CD4-positive, alpha-beta T cell treated with Interleukin-4 for 1 hour (primary cell): ENCODE data around the gene RBM4.
"Not testable (repeated sequence)": the region's sequence is repeated elsewhere in the genome, so short reads cannot be mapped to it uniquely, and the experiment has no call there.

Experiments used
- DNase-seq, 2 donors: peaks; one replicate each; pipeline ENCODE4 v3.0.0-alpha.2; 2020 to 2022

Gene RBM4, protein sequence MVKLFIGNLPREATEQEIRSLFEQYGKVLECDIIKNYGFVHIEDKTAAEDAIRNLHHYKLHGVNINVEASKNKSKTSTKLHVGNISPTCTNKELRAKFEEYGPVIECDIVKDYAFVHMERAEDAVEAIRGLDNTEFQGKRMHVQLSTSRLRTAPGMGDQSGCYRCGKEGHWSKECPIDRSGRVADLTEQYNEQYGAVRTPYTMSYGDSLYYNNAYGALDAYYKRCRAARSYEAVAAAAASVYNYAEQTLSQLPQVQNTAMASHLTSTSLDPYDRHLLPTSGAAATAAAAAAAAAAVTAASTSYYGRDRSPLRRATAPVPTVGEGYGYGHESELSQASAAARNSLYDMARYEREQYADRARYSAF

DNA sequence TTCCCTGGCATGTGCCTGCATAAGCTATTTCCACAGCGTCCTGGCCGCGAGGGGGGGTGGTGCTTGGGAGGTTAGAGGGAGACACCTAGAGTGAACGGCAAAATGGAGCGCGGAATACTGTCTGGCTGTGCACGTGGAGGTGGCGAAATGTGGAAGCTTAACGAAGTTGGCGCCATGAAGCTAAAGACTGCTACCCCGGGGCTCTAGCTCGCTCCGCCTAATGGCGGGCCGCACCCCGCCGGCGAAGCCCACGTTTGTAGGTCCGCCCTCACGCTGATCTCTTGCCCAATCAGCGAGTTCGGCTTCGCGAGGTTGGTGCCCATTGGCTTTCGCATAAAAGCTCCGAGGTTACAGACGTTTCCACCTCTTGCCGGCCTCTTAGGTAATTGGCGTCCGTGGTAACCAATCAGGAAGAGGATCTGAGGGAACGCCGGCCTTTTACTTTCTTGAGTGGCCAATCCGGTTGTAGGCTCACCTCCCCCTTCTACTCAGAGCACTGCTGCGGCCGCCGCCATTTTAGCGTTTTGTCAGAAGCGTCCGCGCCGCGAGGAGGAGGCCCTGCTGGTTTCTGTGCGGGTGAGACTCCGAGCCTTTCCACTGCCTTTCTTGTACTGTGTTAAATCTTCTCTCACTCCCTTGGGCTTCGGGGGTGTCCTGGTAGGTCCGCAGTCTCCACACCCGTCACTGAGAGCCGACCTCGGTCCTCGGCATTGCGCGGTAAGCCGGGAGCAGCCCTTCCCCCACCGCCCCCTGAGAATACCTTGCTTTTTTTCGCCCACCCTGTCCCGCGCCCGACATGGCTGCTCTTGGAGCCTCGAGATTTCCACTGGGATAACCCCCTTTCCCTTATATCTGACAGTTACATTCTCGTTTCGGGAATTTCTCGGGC, at the start of gene RBM4:
Gene RBM4, plus strand, starts transcription at position 527 of the 889 bp plus-strand sequence. CDS start 1,009 bp downstream, outside the sequence.
- peak; percentile 99 for DNase-seq

DNA sequence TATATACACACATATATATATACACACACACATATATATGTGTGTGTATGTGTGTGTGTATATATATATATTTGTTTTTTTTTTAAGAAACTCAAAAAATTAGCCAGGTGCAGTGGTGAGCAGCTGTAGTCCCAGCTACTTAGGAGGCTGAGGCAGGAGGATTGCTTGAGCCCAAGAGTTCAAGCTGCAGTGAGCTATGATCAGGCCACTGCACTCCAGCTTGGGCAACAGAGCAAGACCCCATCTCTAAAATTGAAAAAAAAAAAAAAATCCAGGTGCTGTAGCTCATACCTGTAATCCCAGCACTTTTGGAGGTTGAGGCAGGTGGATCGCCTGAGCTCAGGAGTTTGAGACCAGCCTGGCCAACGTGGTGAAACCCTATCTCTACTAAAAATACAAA, 49.2 kb upstream of the RBM4 start:
- DNase-seq = not testable (repeated sequence)

GRCh38 chr11:66589996-66590675, 48.4 kb upstream of the RBM4 start:
- no peak for DNase-seq

- no peak for DNase-seq
These were observed 47.3 kb upstream of the RBM4 start for GRCh38 chr11:66591175-66591574.

- DNase-seq = peak; percentile 99
These were observed 45.8 kb upstream of the RBM4 start, which contains the start of the genes CCDC87 and CCS for GRCh38 chr11:66592457-66593302. TSS of gene CCDC87 (minus strand) at chr11:66593063. CDS start at chr11:66593015, 48 bp downstream. TSS of gene CCS (plus strand) at chr11:66593185. CDS start at chr11:66593262, 77 bp downstream.

DNA sequence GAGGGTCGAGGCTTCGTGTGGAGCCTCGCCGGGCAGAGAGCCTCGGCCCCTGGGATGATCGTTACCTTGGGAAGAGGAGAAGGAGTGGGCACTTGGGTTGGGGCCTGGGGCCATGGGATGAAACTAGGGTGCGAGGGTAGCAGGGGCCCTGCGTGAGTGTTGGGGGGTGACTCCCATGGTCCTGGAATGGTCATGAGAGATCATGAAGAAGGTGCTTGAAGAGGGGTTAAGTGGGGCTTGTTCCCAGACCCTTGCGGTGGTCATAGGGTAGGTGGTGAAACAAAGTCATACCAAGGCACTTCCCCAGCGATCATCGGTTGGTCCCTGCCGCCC, 45.2 kb upstream of the RBM4 start:
- DNase-seq = no peak

- no peak for DNase-seq
These were observed 44.9 kb upstream of the RBM4 start for GRCh38 chr11:66593650-66594049.

DNA sequence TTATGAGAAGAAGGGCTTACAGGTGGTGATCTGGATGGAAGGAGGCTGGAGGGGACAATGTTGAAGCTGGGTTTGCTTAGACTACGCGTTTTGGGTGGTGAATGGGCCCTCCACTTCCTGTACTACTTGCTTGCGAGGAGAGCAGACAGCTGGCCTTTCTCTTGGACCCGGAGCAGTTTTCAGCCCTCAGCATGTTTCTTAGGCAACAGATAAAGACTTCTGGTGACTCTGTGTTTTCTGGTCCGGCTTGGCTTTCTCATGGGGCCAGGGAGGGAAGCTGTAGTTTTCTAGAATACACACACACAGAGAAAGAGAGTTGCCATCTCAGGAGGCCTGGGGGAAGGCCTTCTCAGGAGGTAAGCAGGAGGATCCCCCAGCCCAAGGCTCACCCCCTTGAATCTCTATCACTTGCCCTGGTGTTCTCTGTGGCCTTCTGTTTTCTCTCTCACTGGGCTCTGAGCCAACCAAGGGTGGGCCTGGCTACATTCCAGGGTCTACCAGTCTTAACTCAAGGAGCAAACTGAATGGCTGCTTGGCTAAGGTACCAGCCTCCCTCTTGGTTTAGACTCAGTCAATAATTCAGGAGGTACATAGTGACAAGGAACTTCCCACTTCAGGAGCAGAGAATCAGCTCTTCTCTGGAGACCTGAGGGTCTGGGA, 43.1 kb upstream of the RBM4 start:
- DNase-seq = no peak

GRCh38 chr11:66598993-66599392, 39.5 kb upstream of the RBM4 start:
- no peak for DNase-seq

DNA sequence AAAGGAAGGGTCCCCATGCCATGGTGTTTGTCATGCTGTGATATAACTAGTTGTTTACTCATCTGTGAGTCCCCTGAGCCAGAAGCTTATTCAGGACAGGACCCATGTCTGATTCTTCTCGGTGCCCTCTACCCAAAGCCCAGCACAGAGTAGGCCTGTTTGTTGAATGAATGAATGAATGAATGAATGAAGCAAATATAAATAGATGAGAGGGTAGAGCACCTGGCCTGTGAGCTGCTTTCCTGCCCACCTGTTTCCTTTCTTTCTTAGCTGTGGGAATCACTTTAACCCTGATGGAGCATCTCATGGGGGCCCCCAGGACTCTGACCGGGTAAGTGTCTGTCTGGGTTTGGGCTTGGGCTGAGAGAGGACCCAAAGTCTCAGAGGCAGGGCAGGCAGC, 38.3 kb upstream of the RBM4 start:
- DNase-seq = no peak

- no peak for DNase-seq
These were observed 37.8 kb upstream of the RBM4 start for GRCh38 chr11:66600631-66601233.

DNA sequence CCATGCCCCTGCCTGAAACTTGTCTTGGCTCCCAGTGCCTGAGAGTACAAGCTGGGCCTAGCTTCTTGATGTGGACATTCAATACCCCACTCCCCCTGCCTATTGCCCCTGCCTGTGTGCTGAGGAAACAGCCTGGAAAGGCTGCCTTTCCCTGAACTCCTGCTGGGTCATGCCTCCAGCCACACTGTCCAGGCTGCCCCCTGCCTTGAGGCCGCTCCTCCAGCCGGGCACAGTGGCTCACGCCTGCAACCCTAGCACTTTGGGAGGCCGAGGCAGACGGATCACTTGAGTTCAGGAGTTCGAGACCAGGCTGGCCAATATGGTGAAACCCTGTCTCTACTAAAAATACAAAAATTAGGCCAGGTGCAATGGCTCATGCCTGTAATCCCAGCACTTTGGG, 35.4 kb upstream of the RBM4 start:
- DNase-seq = no peak

GRCh38 chr11:66604155-66604554, 34.3 kb upstream of the RBM4 start:
- DNase-seq = no peak

DNA sequence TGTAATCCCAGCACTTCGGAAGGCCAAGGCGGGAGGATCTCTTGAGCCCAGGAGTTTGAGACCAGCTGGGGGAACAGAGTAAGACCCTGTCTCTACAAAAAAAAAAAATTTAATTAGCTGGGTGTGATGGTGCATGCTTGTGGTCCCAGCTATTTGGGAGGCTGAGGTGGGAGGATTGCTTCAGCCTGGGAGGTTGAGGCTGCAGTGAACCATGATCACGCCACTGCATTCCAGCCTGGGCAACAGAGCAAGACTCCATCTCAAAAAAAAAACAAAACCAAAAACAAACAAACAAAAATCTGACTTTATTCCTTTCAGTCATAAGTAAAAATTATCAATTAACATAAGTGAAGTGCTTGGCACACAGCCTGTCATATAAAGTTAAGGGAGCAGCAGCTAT, 31.9 kb upstream of the RBM4 start:
- not testable (repeated sequence) for DNase-seq

- DNase-seq = peak in 1 of 2 donors; percentile 22
These were observed 31.2 kb upstream of the RBM4 start for GRCh38 chr11:66607126-66607834.

- DNase-seq = no peak
These were observed 28.5 kb upstream of the RBM4 start for GRCh38 chr11:66609721-66610617.

DNA sequence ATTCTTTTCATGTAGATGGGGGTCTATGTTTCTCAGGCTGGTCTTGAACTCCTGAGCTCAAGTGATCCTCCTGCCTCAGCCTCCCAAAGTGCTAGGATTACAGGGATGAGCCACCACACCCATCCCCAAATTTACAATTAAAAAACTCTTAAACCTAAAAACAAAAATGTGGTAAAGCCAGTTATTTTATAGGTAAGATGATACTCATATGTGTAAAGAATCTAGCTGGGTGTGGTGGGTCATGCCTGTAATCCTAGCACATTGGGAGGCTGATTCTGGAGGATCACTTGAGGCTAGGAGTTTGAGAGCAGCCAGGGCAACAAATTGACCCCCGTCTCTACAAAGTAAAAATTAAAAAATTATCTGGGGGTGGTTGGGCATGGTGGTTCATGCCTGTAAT, 26.0 kb upstream of the RBM4 start:
- DNase-seq = no peak

GRCh38 chr11:66614073-66614472, 24.4 kb upstream of the RBM4 start:
- DNase-seq = no peak

DNA sequence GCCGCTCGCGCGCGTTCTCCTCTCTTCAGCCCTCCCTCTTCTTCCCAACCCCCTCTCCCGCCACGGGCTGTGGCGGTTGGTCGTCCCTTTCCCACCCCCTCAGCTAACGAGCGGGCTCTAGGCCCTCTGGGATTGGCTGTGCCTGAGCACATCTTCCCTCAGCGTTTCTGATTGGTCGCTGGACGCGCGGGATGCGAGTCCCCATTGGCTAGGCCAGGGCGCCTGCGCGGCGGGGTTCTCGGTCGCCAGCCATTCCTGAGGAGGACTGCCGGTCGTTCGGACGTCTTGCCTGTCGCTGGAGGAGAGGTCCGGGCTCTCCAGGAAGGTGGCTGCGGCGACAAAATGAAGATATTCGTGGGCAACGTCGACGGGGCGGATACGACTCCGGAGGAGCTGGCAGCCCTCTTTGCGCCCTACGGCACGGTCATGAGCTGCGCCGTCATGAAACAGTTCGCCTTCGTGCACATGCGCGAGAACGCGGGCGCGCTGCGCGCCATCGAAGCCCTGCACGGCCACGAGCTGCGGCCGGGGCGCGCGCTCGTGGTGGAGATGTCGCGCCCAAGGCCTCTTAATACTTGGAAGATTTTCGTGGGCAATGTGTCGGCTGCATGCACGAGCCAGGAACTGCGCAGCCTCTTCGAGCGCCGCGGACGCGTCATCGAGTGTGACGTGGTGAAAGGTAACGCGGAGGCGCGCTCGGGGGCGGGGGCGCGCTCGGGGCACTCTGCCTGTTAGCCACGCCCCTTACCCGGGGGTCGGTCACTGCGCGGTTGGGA, 21.9 kb upstream of the RBM4 start, which contains the start of gene RBM14:
Gene RBM14, plus strand, starts transcription at position 252 of the 776 bp plus-strand sequence. Its CDS starts 91 bp downstream, at position 343.
- DNase-seq = peak; percentile 99
